Measurements from ENCODE around the gene DOCK10.
A peak's percentile ranks its signal among the peaks of the same experiment; 100 is the strongest.
"Not testable (repeated sequence)": the region's sequence is repeated elsewhere in the genome, so short reads cannot be mapped to it uniquely, and the experiment has no call there.

DOCK10 gene

GRCh38 chr2:224925061-224925809 is 117.0 kb downstream of the DOCK10 start:
- no peak for DNase-seq (ENCODE audit: low read depth in 2 of 3, low spot score in 1 of 3)

- DNase-seq (ENCODE audit: low read depth in 2 of 3, low spot score in 1 of 3): no peak
Measured at GRCh38 chr2:224924631-224925030, 117.6 kb downstream of the DOCK10 start.

GRCh38 chr2:224922142-224922727 is 120.0 kb downstream of the DOCK10 start:
- no peak for DNase-seq (ENCODE audit: low read depth in 2 of 3, low spot score in 1 of 3)

- no peak for DNase-seq (ENCODE audit: low read depth in 2 of 3, low spot score in 1 of 3)
Measured at GRCh38 chr2:224919472-224920110, 122.7 kb downstream of the DOCK10 start.

GRCh38 chr2:224918626-224919471 is 123.4 kb downstream of the DOCK10 start:
- no peak for DNase-seq (ENCODE audit: low read depth in 2 of 3, low spot score in 1 of 3)

- not testable (repeated sequence) for DNase-seq (ENCODE audit: low read depth in 2 of 3, low spot score in 1 of 3)
Measured at GRCh38 chr2:224917246-224917645, 125.0 kb downstream of the DOCK10 start.

- no peak for DNase-seq (ENCODE audit: low read depth in 2 of 3, low spot score in 1 of 3)
Measured at GRCh38 chr2:224915136-224915535, 127.1 kb downstream of the DOCK10 start.

- DNase-seq (ENCODE audit: low read depth in 2 of 3, low spot score in 1 of 3): no peak
Measured at GRCh38 chr2:224910574-224910925, 131.7 kb downstream of the DOCK10 start.

- DNase-seq (ENCODE audit: low read depth in 2 of 3, low spot score in 1 of 3): peak in 1 of 3 donors; percentile 15
Measured at GRCh38 chr2:224909885-224910573, 132.2 kb downstream of the DOCK10 start.

- no peak for DNase-seq (ENCODE audit: low read depth in 2 of 3, low spot score in 1 of 3)
Measured at GRCh38 chr2:224908818-224909217, 133.4 kb downstream of the DOCK10 start.

- no peak for DNase-seq (ENCODE audit: low read depth in 2 of 3, low spot score in 1 of 3)
Measured at GRCh38 chr2:224904381-224904780, 137.9 kb downstream of the DOCK10 start.

GRCh38 chr2:224903621-224904020 is 138.6 kb downstream of the DOCK10 start:
- DNase-seq (ENCODE audit: low read depth in 2 of 3, low spot score in 1 of 3): no peak

- no peak for DNase-seq (ENCODE audit: low read depth in 2 of 3, low spot score in 1 of 3)
Measured at GRCh38 chr2:224901121-224901676, 141.1 kb downstream of the DOCK10 start.

GRCh38 chr2:224895377-224895776 is 146.9 kb downstream of the DOCK10 start:
- no peak for DNase-seq (ENCODE audit: low read depth in 2 of 3, low spot score in 1 of 3)

- no peak for DNase-seq (ENCODE audit: low read depth in 2 of 3, low spot score in 1 of 3)
Measured at GRCh38 chr2:224894356-224894755, 147.9 kb downstream of the DOCK10 start.

GRCh38 chr2:224893848-224894247 is 148.4 kb downstream of the DOCK10 start:
- no peak for DNase-seq (ENCODE audit: low read depth in 2 of 3, low spot score in 1 of 3)

- no peak for DNase-seq (ENCODE audit: low read depth in 2 of 3, low spot score in 1 of 3)
Measured at GRCh38 chr2:224892574-224893204, 149.6 kb downstream of the DOCK10 start.

- no peak for DNase-seq (ENCODE audit: low read depth in 2 of 3, low spot score in 1 of 3)
Measured at GRCh38 chr2:224890372-224890771, 151.9 kb downstream of the DOCK10 start.

- DNase-seq (ENCODE audit: low read depth in 2 of 3, low spot score in 1 of 3): no peak
Measured at GRCh38 chr2:224887141-224887540, 155.1 kb downstream of the DOCK10 start.

Data from stimulated activated CD4-positive, alpha-beta T cell treated with anti-CD3 and anti-CD28 coated beads, Interleukin-12 subunit alpha, Interleukin-12 subunit beta, amount 100 ng/mL, for 48 hours (primary cell).